ENCODE results near the gene RABGAP1L.

GRCh38 chr1:174988986-174989385, 829.7 kb downstream of the RABGAP1L start:
- no peak for TF ChIP-seq RNF2 (IDR thresholded peaks at IDR 0.05; ENCODE audit: borderline replicate concordance, low read depth, low read length, missing control alignments, poor library complexity, severe bottlenecking)
- no peak for TF ChIP-seq EZH2 (IDR thresholded peaks at IDR 0.05; ENCODE audit: low read depth, low read length, severe bottlenecking)
- no peak for TF ChIP-seq ATF3 (IDR thresholded peaks at IDR 0.05; ENCODE audit: insufficient read depth, low read depth, low read length)
- TF ChIP-seq RFX5 (IDR thresholded peaks at IDR 0.05; ENCODE audit: borderline replicate concordance, low read depth, low read length) = no peak
- no peak for TF ChIP-seq CTCF (IDR thresholded peaks at IDR 0.05; ENCODE audit: control extremely low read depth in 1 of 3, insufficient read depth in 1 of 3, low read depth in 1 of 3, low read length in 3 of 3)
- no peak for TF ChIP-seq ATF2 (IDR thresholded peaks at IDR 0.05; ENCODE audit: low read length)
- no peak for TF ChIP-seq POLR2A (IDR thresholded peaks at IDR 0.05; ENCODE audit: control extremely low read depth in 1 of 2, low read depth in 2 of 2, low read length in 2 of 2)
- TF ChIP-seq EP300 (IDR thresholded peaks at IDR 0.05; ENCODE audit: borderline replicate concordance in 1 of 2, low read depth in 2 of 2, low read length in 2 of 2) = no peak
- TF ChIP-seq TAF1 (IDR thresholded peaks at IDR 0.05; ENCODE audit: low read depth, low read length) = no peak
- TF ChIP-seq PHF8 (conservative IDR thresholded peaks at IDR 0.05; ENCODE audit: low read depth, low read length) = no peak
- no peak for TF ChIP-seq KDM1A (IDR thresholded peaks at IDR 0.05; ENCODE audit: borderline replicate concordance, low read length)
- no peak for TF ChIP-seq CHD7 (IDR thresholded peaks at IDR 0.05; ENCODE audit: insufficient replicate concordance, low read length)

Measured in H1 (cell line).